ENCODE measurements around the gene IDUA.

GRCh38 chr4:1036976-1037810, 50.3 kb downstream of the IDUA start:
- TF ChIP-seq CTCF (IDR thresholded peaks at IDR 0.05) (no peak), POLR2A (IDR thresholded peaks at IDR 0.05) (no peak), EP300 (IDR thresholded peaks at IDR 0.05) (no peak)

All from tibial nerve (tissue), 4 donors.